22Rv1 (cell line): Measurements from ENCODE around the gene FKBP15.

Source experiments
- H3K27ac ChIP-seq: fragments of 450-650 bp; 2 replicates; pipeline ENCODE4 v1.5.1; 2017
- ZFX ChIP-seq: fragments of 450-650 bp; IDR thresholded peaks from 2 replicates; pipeline ENCODE4 v1.6.1; 2017; ENCODE audit warnings: antibody characterized with exemption, borderline replicate concordance
- TF ChIP-seq, protein P1 (sequence below): fragments of 450-650 bp; IDR thresholded peaks from 2 replicates; pipeline ENCODE4 v1.5.1; 2017; ENCODE audit warnings: mild to moderate bottlenecking

The FKBP15 gene

DNA sequence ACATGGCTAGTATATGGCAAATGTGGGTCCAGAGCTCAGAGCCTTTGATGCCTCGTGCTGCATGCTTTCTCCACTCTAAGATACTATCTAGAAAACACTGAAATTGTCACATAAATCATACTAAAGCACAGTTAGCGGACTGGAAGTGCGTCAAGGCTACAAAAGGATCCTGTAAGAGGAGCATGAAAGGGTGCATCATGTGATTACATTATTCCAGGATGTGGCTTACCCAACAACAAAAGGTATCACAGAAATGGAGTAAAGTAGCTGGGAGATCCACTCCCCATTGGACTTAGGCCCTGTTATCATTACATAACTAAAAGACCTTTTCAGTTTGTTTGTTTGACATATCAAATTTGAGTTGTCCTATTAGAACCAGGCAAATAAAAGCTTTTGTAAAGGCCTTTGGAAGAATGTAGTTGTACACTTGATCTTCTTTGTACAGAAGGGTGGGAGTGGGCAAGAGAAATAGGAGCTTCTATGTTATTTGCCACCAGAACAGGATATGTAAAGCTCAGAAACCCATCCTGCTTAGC is 7.1 kb upstream of the FKBP15 start:
- no peak overlapping the region for H3K27ac ChIP-seq

DNA sequence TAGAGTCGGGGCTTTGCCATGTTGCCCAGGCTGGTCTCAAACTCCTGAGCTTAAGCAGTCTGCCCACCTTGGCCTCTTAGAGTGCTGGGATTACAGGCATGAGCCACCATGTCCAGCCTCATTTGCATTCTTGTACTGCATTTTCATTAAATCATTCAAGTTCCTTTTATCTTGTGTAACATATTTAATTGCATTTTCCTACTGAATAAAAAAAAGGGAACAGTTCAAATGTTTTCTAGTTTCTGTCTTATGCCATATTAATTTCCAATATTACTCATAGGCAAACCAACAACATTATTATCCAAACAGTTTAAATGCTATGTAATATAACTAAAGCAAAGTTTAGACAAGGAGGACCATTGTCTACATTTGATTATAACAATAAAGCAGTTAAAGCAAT is 6.4 kb upstream of the FKBP15 start:
- no peak for TF ChIP-seq ZFX
- TF ChIP-seq, protein P1, sequence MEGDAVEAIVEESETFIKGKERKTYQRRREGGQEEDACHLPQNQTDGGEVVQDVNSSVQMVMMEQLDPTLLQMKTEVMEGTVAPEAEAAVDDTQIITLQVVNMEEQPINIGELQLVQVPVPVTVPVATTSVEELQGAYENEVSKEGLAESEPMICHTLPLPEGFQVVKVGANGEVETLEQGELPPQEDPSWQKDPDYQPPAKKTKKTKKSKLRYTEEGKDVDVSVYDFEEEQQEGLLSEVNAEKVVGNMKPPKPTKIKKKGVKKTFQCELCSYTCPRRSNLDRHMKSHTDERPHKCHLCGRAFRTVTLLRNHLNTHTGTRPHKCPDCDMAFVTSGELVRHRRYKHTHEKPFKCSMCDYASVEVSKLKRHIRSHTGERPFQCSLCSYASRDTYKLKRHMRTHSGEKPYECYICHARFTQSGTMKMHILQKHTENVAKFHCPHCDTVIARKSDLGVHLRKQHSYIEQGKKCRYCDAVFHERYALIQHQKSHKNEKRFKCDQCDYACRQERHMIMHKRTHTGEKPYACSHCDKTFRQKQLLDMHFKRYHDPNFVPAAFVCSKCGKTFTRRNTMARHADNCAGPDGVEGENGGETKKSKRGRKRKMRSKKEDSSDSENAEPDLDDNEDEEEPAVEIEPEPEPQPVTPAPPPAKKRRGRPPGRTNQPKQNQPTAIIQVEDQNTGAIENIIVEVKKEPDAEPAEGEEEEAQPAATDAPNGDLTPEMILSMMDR: no peak
- no peak overlapping the region for H3K27ac ChIP-seq

More for the DNA sequence above, 7.1 kb upstream of the FKBP15 start:
- no peak for TF ChIP-seq ZFX
- TF ChIP-seq, protein P1: no peak

DNA sequence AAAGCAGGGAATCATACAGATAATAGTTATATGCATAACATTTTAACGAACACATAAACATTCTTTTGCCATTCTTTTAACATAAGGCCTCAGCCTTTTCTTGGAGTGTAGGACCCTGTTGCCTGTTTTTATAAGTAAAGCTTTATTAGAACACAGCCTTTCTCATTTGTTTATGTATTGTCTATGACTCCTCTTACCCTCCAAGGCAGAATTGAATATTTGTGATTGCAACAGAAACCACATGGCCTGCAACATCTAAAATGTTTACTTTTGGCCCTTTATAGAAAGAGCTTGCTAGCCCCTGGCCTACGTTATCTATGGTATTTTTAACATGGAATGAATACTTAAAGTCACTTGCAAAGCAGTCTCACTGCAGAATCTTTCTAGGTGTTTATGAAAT is 2.9 kb upstream of the FKBP15 start:
- TF ChIP-seq, protein P1: no peak
- no peak for TF ChIP-seq ZFX
- no peak overlapping the region for H3K27ac ChIP-seq

DNA sequence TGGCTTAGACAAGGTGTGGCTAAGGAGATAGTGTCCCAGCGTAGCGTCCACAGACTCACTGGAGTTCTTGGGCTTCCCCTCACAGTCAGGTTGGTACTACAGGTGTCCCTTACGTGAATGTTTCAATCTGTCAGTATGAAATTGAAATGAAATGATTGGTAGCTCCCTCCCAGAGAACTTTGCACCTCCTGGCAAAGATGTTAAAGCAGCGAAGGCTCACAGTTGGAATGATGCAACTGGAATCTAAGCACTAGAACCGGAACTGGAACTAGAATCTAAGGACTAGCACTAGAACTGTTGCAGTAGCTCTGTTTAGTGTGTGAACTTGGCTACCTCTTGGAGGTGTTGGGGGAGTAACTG is 1.4 kb upstream of the FKBP15 start:
- no peak for TF ChIP-seq ZFX
- TF ChIP-seq, protein P1: no peak
- H3K27ac ChIP-seq: peak overlapping the region; percentile 72

DNA sequence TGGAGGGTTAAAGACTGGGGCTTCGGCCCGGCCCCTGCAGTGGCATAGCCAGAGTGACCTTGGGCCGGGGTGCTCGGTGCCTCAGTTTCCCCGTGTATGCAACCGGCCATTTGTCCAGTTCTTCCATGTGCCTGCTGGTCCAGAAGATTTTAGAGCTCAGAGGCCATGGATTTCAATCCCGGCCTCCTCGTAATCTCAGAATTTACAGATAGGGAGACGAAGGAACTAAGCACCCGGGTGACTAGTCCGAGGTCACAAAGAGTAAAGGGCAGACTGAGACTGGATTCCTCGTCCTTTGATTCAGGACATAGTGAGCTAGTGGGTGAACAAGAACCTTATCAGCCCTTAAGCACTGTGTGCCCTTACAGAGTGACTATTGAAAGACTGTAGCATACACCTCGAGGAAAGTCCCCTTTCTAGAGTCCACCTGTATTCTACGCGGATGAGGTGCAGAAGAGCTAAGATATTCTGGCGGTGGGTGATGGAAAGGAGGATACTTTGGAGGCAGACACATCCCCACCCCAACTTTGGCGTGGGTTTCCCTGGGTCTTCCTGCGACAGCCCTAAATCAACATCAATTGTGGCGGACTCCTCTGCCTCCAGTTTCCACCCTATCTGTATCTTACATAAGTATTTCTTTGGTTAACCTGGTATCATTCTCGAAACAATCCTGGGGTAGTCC is 864 bp upstream of the FKBP15 start:
- TF ChIP-seq ZFX: no peak
- TF ChIP-seq, protein P1: no peak
- peak overlapping the region; percentile 72 for H3K27ac ChIP-seq

DNA sequence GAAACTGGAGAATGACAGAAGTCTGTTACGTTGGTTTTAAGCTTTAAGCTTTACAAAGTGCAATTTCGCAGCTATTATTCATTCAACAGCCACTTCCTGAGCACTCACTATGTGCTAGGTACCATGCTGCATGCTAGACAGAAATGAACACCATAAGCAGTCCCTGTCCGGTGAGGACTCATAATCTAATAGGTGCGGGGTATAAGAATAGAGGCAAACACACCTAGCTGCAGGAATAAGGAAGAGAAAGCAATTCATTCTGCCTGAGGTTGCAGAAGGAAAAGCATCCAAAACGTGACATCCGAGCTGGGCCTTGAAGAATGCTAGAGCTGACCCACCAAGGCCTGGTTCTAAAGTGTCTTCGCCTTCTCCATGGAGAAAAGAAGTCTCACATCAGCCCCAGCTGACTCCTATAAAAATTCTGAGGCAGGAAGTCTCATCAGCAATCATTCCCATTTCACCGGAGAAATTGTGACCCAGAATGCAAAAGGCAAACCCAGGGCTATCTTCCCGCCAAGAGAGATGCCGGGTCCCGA is 542 bp downstream of the FKBP15 start:
- peak overlapping the region; percentile 72 for H3K27ac ChIP-seq
- TF ChIP-seq ZFX: no peak
- TF ChIP-seq, protein P1: no peak

DNA sequence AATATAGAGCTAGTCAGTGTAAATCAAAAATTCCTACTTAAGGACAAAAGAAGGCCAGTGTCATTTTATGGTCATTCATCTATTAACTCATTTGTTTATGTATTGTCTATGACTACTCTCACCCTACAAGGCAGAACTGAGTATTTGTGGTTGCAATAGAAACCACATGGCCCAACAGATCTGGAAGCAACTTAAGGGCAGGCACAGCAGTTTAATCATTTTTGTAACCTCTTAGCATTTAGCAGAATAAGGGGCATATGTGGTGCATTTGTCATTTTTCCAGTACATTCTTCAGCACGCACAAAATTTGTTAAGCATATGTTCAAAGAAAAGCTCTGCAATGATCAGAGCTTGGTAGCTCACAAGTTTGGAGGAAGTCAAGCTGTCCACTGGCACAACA is 1.1 kb downstream of the FKBP15 start:
- H3K27ac ChIP-seq: peak overlapping the region; percentile 72; the same call in 1 of the 2 replicates

More for the DNA sequence above, 1.1 kb downstream of the FKBP15 start:
- TF ChIP-seq ZFX: no peak
- TF ChIP-seq, protein P1: no peak
